GM23338 (cell line): ENCODE results near the gene ZMPSTE24. TPM values are rescaled to one million over a fixed set of nuclear protein-coding genes. Genes with fewer than 3 reads are reported as not detected.

Experiments
- ATAC-seq: fragments of 200-7000 bp; cut with Tn5 transposase; 3 replicates; pipeline ENCODE4 v1.9.1; 2020
- DNase-seq: peaks from one replicate; pipeline ENCODE4 v3.0.0-alpha.2; 2015; ENCODE audit warnings: low spot score
- H2AFZ ChIP-seq: fragments of 200-600 bp; sonication (generic); 2 replicates; pipeline ENCODE4 v1.8.0; 2016; ENCODE audit warnings: antibody characterized with exemption, mild to moderate bottlenecking, moderate library complexity
- H3F3A ChIP-seq: fragments of 200-600 bp; sonication (generic); replicated peaks from 2 replicates; pipeline ENCODE4 v1.8.0; 2017; ENCODE audit warnings: antibody characterized with exemption, mixed run types, low read depth
- H3K27ac ChIP-seq: fragments of 200-600 bp; sonication (generic); 2 replicates; pipeline ENCODE4 v1.6.1; 2016; ENCODE audit warnings: low read depth
- H3K27me3 ChIP-seq: fragments of 200-600 bp; sonication (generic); 2 replicates; pipeline ENCODE4 v1.8.0; 2016; ENCODE audit warnings: mild to moderate bottlenecking, mixed run types, moderate library complexity; ENCODE audit not compliant: insufficient read depth
- H3K36me3 ChIP-seq: fragments of 200-600 bp; sonication (generic); 2 replicates; pipeline ENCODE4 v1.8.0; 2016; ENCODE audit warnings: mild to moderate bottlenecking; ENCODE audit not compliant: insufficient read depth
- H3K4me1 ChIP-seq: fragments of 200-600 bp; sonication (generic); 2 replicates; pipeline ENCODE4 v1.8.0; 2016; ENCODE audit warnings: mild to moderate bottlenecking, moderate library complexity; ENCODE audit not compliant: insufficient read depth
- H3K4me2 ChIP-seq: fragments of 200-600 bp; sonication (generic); 2 replicates; pipeline ENCODE4 v1.7.1; 2017; ENCODE audit warnings: mixed run types
- H3K4me3 ChIP-seq: fragments of 200-600 bp; sonication (generic); 2 replicates; pipeline ENCODE4 v1.6.1; 2016; ENCODE audit warnings: mixed run types
- H3K79me2 ChIP-seq: fragments of 200-600 bp; sonication (generic); replicated peaks from 2 replicates; pipeline ENCODE4 v1.8.0; 2017; ENCODE audit warnings: mild to moderate bottlenecking; ENCODE audit not compliant: insufficient read depth
- H3K9me2 ChIP-seq: fragments of 200-600 bp; sonication (generic); 2 replicates; pipeline ENCODE4 v1.8.0; 2017; ENCODE audit not compliant: insufficient read depth
- H4K20me1 ChIP-seq: fragments of 200-600 bp; sonication (generic); replicated peaks from 2 replicates; pipeline ENCODE4 v1.8.0; 2017; ENCODE audit warnings: mild to moderate bottlenecking; ENCODE audit not compliant: insufficient read depth
- H3K27ac Mint-ChIP-seq: 2 replicates; pipeline ENCODE4 v1.8.0; 2020; ENCODE audit warnings: inconsistent platforms, mild to moderate bottlenecking, moderate library complexity, mixed read lengths
- H3K27me3 Mint-ChIP-seq: 3 replicates; pipeline ENCODE4 v1.8.0; 2022; ENCODE audit warnings: low read depth, mild to moderate bottlenecking, moderate library complexity, mixed read lengths, inconsistent platforms; ENCODE audit not compliant: insufficient read depth, poor library complexity
- H3K36me3 Mint-ChIP-seq: 3 replicates; pipeline ENCODE4 v1.8.0; 2021; ENCODE audit warnings: low read depth, mild to moderate bottlenecking, inconsistent platforms, moderate library complexity, mixed read lengths
- H3K4me1 Mint-ChIP-seq: 3 replicates; pipeline ENCODE4 v1.8.0; 2020; ENCODE audit warnings: mild to moderate bottlenecking, inconsistent platforms, mixed read lengths
- H3K4me3 Mint-ChIP-seq: 3 replicates; pipeline ENCODE4 v1.8.0; 2021; ENCODE audit warnings: moderate library complexity, mild to moderate bottlenecking, inconsistent platforms, mixed read lengths
- H3K9me3 Mint-ChIP-seq: 3 replicates; pipeline ENCODE4 v1.8.0; 2020; ENCODE audit warnings: moderate library complexity, mild to moderate bottlenecking, inconsistent platforms, mixed read lengths
- CREB1 ChIP-seq: fragments of 250-450 bp; sonication (Bioruptor Pico); IDR thresholded peaks from 2 replicates; pipeline ENCODE4 v1.5.0; 2020; ENCODE audit warnings: low read depth, mild to moderate bottlenecking, moderate library complexity
- EZH2 ChIP-seq: fragments of 200-600 bp; sonication (generic); IDR thresholded peaks from one replicate; pipeline ENCODE4 v1.8.0; 2017; ENCODE audit warnings: antibody characterized with exemption, mild to moderate bottlenecking, low read depth; ENCODE audit not compliant: unreplicated experiment
- EZH2phosphoT487 ChIP-seq: fragments of 200-600 bp; sonication (generic); IDR thresholded peaks from one replicate; pipeline ENCODE4 v1.8.1; 2018; ENCODE audit warnings: antibody characterized with exemption; ENCODE audit not compliant: unreplicated experiment
- NANOG ChIP-seq: IDR thresholded peaks from 2 replicates; pipeline ENCODE4 v1.6.1; 2016; ENCODE audit warnings: antibody characterized with exemption, borderline replicate concordance
- POLR2AphosphoS5 ChIP-seq: IDR thresholded peaks from 2 replicates; pipeline ENCODE4 v1.6.1; 2016; ENCODE audit warnings: antibody characterized with exemption, low read depth
- ZNF114 ChIP-seq: fragments of 250-450 bp; sonication (Bioruptor Pico); IDR thresholded peaks from 2 replicates; pipeline ENCODE4 v1.5.0; 2020; ENCODE audit warnings: mild to moderate bottlenecking, moderate library complexity
- ZNF331 ChIP-seq: fragments of 250-450 bp; sonication (Bioruptor Pico); IDR thresholded peaks from 2 replicates; pipeline ENCODE4 v1.5.0; 2020; ENCODE audit warnings: low read depth, mild to moderate bottlenecking, moderate library complexity
- polyA plus RNA-seq: library from polyadenylated mRNA; unstranded; fragments of >200 nt; fragmentation: Nextera tagmentation; extraction: Ambion mirVana; gene quantifications from 2 replicates; pipeline ENCODE4 v1.2.1, GENCODE V29; 2016
- total RNA-seq: library from RNA; depleted of rRNA; stranded (reverse); fragments of >200 nt; shearing (Covaris generic); gene quantifications from 2 replicates; pipeline ENCODE4 v1.2.3, GENCODE V29; 2014
- TF ChIP-seq, protein P1 (sequence below): IDR thresholded peaks from one replicate; pipeline ENCODE4 v1.6.1; 2018; ENCODE audit warnings: antibody characterized with exemption; ENCODE audit not compliant: unreplicated experiment
- TF ChIP-seq, protein P2 (sequence below): fragments of 250-450 bp; sonication (Bioruptor Pico); IDR thresholded peaks from 2 replicates; pipeline ENCODE4 v1.5.0; 2020; ENCODE audit warnings: mild to moderate bottlenecking, moderate library complexity
- TF ChIP-seq, protein P3 (sequence below): IDR thresholded peaks from 2 replicates; pipeline ENCODE4 v1.6.1; 2016; ENCODE audit warnings: antibody characterized with exemption

The ZMPSTE24 gene
- total and polyA plus RNA-seq, 2 experiments from 2014 or later, result 23.1 to 51.2 TPM

DNA sequence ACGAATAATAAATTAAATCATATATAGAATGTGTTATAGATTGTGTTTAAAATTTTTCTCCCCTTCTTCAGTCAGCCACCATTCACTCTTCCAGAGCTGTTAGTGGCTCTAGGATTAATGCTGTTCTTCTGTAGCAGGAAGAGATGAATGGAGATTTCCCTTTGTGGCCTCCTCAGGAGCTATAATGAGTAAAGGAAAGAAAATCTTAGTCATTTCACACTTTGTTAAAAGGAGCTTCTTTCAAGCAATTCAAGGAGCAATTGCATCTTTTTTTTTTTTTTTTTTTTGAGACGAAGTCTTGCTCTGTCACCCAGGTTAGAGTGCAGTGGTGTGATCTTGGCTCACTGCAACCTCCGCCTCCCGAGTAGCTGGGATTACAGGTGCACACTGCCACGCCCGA, 34.0 kb upstream of the ZMPSTE24 start:
- H3F3A ChIP-seq, result no peaks in the 10 kb centered on the region
- no peak for DNase-seq
- H3K36me3 ChIP-seq, result no peaks in the 10 kb centered on the region
- H3K36me3 Mint-ChIP-seq, result no peaks in the 10 kb centered on the region; the same call in 2 of the 3 replicates
- H3K4me3 Mint-ChIP-seq, result no peak overlapping the region
- H3K4me1 Mint-ChIP-seq, result no peaks in the 10 kb centered on the region
- H3K4me1 ChIP-seq, result no peaks in the 10 kb centered on the region
- no peaks in the 10 kb centered on the region for H3K27me3 Mint-ChIP-seq
- H3K27ac Mint-ChIP-seq, result no peak overlapping the region
- H3K27ac ChIP-seq, result no peak overlapping the region
- H3K9me2 ChIP-seq, result no peaks in the 10 kb centered on the region
- no peaks in the 10 kb centered on the region for H3K9me3 Mint-ChIP-seq
- H3K27me3 ChIP-seq, result no peaks in the 10 kb centered on the region
- H3K79me2 ChIP-seq, result no peaks in the 10 kb centered on the region
- H3K4me3 ChIP-seq, result no peak overlapping the region
- no peaks in the 10 kb centered on the region; the same call in none of the 2 replicates for H4K20me1 ChIP-seq
- H2AFZ ChIP-seq, result no peak overlapping the region
- TF ChIP-seq EZH2phosphoT487 (no peak), NANOG (no peak)
- H3K4me2 ChIP-seq, result no peak overlapping the region
- ATAC-seq, result no peak

DNA sequence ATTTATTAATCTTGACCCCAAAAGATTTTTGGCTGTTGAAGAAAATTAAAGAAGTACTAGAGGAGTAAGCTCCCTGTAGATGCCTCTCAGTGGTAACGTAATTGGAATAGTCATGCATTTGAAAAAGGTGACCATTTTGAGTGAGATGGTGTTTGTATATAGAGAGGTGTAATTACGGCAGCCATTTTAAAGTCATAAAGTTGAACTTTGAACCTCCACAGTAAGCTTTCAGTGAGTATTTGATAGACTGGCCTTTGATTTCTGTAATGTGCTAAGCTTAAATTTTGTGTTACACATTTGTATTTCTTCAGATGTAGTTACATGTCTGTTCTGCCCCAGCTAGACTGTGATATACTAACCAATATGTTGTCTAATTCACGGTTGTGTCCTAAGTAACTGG, 31.8 kb upstream of the ZMPSTE24 start:
- Histone ChIP-seq H3K36me3 (peaks cover under 1% of the 10 kb centered on the region; the same call in 1 of the 2 replicates), H3K27ac (no peak overlapping the region), H3F3A (no peaks in the 10 kb centered on the region), H3K4me3 (no peak overlapping the region), H3K4me1 (no peaks in the 10 kb centered on the region), H3K9me2 (no peaks in the 10 kb centered on the region), H4K20me1 (no peaks in the 10 kb centered on the region; the same call in none of the 2 replicates), H3K79me2 (no peaks in the 10 kb centered on the region), H3K27me3 (no peaks in the 10 kb centered on the region), H3K4me2 (no peak overlapping the region), H2AFZ (no peak overlapping the region)
- ATAC-seq, result no peak
- Mint-ChIP-seq H3K9me3 (no peaks in the 10 kb centered on the region), H3K4me3 (no peak overlapping the region), H3K36me3 (peaks cover 6% of the 10 kb centered on the region; the same call in 2 of the 3 replicates), H3K27me3 (no peaks in the 10 kb centered on the region), H3K27ac (no peak overlapping the region; the same call in 1 of the 2 replicates), H3K4me1 (peaks cover 4% of the 10 kb centered on the region; the same call in 2 of the 3 replicates)
- no peak for DNase-seq
- TF ChIP-seq, protein P1, sequence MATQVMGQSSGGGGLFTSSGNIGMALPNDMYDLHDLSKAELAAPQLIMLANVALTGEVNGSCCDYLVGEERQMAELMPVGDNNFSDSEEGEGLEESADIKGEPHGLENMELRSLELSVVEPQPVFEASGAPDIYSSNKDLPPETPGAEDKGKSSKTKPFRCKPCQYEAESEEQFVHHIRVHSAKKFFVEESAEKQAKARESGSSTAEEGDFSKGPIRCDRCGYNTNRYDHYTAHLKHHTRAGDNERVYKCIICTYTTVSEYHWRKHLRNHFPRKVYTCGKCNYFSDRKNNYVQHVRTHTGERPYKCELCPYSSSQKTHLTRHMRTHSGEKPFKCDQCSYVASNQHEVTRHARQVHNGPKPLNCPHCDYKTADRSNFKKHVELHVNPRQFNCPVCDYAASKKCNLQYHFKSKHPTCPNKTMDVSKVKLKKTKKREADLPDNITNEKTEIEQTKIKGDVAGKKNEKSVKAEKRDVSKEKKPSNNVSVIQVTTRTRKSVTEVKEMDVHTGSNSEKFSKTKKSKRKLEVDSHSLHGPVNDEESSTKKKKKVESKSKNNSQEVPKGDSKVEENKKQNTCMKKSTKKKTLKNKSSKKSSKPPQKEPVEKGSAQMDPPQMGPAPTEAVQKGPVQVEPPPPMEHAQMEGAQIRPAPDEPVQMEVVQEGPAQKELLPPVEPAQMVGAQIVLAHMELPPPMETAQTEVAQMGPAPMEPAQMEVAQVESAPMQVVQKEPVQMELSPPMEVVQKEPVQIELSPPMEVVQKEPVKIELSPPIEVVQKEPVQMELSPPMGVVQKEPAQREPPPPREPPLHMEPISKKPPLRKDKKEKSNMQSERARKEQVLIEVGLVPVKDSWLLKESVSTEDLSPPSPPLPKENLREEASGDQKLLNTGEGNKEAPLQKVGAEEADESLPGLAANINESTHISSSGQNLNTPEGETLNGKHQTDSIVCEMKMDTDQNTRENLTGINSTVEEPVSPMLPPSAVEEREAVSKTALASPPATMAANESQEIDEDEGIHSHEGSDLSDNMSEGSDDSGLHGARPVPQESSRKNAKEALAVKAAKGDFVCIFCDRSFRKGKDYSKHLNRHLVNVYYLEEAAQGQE, result no peak
- TF ChIP-seq ZNF114 (CRISPR knock-in tag) (no peak), EZH2phosphoT487 (no peak), POLR2AphosphoS5 (no peak), NANOG (no peak), CREB1 (CRISPR knock-in tag) (no peak), EZH2 (no peak), ZNF331 (CRISPR knock-in tag) (no peak)
- TF ChIP-seq, protein P2, sequence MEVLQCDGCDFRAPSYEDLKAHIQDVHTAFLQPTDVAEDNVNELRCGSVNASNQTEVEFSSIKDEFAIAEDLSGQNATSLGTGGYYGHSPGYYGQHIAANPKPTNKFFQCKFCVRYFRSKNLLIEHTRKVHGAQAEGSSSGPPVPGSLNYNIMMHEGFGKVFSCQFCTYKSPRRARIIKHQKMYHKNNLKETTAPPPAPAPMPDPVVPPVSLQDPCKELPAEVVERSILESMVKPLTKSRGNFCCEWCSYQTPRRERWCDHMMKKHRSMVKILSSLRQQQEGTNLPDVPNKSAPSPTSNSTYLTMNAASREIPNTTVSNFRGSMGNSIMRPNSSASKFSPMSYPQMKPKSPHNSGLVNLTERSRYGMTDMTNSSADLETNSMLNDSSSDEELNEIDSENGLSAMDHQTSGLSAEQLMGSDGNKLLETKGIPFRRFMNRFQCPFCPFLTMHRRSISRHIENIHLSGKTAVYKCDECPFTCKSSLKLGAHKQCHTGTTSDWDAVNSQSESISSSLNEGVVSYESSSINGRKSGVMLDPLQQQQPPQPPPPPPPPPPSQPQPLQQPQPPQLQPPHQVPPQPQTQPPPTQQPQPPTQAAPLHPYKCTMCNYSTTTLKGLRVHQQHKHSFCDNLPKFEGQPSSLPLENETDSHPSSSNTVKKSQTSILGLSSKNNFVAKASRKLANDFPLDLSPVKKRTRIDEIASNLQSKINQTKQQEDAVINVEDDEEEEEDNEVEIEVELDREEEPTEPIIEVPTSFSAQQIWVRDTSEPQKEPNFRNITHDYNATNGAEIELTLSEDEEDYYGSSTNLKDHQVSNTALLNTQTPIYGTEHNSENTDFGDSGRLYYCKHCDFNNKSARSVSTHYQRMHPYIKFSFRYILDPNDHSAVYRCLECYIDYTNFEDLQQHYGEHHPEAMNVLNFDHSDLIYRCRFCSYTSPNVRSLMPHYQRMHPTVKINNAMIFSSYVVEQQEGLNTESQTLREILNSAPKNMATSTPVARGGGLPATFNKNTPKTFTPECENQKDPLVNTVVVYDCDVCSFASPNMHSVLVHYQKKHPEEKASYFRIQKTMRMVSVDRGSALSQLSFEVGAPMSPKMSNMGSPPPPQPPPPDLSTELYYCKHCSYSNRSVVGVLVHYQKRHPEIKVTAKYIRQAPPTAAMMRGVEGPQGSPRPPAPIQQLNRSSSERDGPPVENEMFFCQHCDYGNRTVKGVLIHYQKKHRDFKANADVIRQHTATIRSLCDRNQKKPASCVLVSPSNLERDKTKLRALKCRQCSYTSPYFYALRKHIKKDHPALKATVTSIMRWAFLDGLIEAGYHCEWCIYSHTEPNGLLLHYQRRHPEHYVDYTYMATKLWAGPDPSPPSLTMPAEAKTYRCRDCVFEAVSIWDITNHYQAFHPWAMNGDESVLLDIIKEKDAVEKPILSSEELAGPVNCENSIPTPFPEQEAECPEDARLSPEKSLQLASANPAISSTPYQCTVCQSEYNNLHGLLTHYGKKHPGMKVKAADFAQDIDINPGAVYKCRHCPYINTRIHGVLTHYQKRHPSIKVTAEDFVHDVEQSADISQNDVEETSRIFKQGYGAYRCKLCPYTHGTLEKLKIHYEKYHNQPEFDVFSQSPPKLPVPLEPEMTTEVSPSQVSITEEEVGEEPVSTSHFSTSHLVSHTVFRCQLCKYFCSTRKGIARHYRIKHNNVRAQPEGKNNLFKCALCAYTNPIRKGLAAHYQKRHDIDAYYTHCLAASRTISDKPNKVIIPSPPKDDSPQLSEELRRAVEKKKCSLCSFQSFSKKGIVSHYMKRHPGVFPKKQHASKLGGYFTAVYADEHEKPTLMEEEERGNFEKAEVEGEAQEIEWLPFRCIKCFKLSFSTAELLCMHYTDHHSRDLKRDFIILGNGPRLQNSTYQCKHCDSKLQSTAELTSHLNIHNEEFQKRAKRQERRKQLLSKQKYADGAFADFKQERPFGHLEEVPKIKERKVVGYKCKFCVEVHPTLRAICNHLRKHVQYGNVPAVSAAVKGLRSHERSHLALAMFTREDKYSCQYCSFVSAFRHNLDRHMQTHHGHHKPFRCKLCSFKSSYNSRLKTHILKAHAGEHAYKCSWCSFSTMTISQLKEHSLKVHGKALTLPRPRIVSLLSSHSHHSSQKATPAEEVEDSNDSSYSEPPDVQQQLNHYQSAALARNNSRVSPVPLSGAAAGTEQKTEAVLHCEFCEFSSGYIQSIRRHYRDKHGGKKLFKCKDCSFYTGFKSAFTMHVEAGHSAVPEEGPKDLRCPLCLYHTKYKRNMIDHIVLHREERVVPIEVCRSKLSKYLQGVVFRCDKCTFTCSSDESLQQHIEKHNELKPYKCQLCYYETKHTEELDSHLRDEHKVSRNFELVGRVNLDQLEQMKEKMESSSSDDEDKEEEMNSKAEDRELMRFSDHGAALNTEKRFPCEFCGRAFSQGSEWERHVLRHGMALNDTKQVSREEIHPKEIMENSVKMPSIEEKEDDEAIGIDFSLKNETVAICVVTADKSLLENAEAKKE, result no peak
- TF ChIP-seq, protein P3, sequence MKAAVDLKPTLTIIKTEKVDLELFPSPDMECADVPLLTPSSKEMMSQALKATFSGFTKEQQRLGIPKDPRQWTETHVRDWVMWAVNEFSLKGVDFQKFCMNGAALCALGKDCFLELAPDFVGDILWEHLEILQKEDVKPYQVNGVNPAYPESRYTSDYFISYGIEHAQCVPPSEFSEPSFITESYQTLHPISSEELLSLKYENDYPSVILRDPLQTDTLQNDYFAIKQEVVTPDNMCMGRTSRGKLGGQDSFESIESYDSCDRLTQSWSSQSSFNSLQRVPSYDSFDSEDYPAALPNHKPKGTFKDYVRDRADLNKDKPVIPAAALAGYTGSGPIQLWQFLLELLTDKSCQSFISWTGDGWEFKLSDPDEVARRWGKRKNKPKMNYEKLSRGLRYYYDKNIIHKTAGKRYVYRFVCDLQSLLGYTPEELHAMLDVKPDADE, result no peak
